HepG2 (cell line): ENCODE results near the gene LSM14B. TPM values are rescaled to one million over a fixed set of nuclear protein-coding genes. Genes with fewer than 3 reads are reported as not detected.

Experiments
- AGO2 ChIP-seq: fragments of 200-400 bp; formaldehyde crosslinking; optimal IDR thresholded peaks from 2 replicates; pipeline ENCODE3; 2017; ENCODE audit warnings: mild to moderate bottlenecking, low read depth, low read length, moderate library complexity
- AKAP8 ChIP-seq: sonication (generic); formaldehyde crosslinking; IDR thresholded peaks from 2 replicates; pipeline ENCODE4 v1.5.1; 2020; ENCODE audit warnings: mild to moderate bottlenecking, missing genetic modification reagents
- ATF7 ChIP-seq, 2 experiments: fragments of 450-650 bp in 1 of 2; sonication (generic) in 1 of 2; formaldehyde crosslinking in 1 of 2; IDR thresholded peaks; 2 replicates each; pipeline versions ENCODE4 v1.4.0 to v1.6.1; 2016 to 2020; ENCODE audit warnings: antibody characterized with exemption in 1 of 2, mild to moderate bottlenecking in 1 of 2, missing genetic modification reagents in 1 of 2
- FLYWCH1 ChIP-seq: sonication (generic); formaldehyde crosslinking; IDR thresholded peaks from 2 replicates; pipeline ENCODE4 v1.8.1; 2023; ENCODE audit warnings: mild to moderate bottlenecking, missing genetic modification reagents
- GABPA ChIP-seq, 2 experiments: IDR thresholded peaks; 2 replicates each; pipeline ENCODE4 v1.6.1; 2011 to 2016; ENCODE audit warnings: low read depth in 2 of 2, low read length in 1 of 2, missing biosample characterization in 1 of 2, missing genetic modification characterization in 1 of 2
- GATA4 ChIP-seq: sonication (generic); IDR thresholded peaks from 2 replicates; pipeline ENCODE4 v1.6.1; 2016; ENCODE audit warnings: antibody characterized with exemption, low read depth, borderline replicate concordance
- GATAD1 ChIP-seq: IDR thresholded peaks from 2 replicates; pipeline ENCODE4 v1.6.1; 2016; ENCODE audit warnings: missing genetic modification reagents, missing compliant biosample characterization
- MEIS2 ChIP-seq: sonication (generic); formaldehyde crosslinking; IDR thresholded peaks from 2 replicates; pipeline ENCODE4 v1.9.0; 2021; ENCODE audit warnings: mild to moderate bottlenecking, missing genetic modification reagents
- MXD1 ChIP-seq: sonication (generic); formaldehyde crosslinking; IDR thresholded peaks from 2 replicates; pipeline ENCODE4 v1.4.0; 2020; ENCODE audit warnings: mild to moderate bottlenecking, missing genetic modification reagents
- NONO ChIP-seq, 2 experiments: fragments of 450-650 bp in 1 of 2; sonication (generic) in 1 of 2; formaldehyde crosslinking in 1 of 2; IDR thresholded peaks in 1 of 2; conservative IDR thresholded peaks in 1 of 2; 2 replicates each; pipeline versions ENCODE4 v1.6.1 to v1.8.0; 2017 to 2022; ENCODE audit warnings: mild to moderate bottlenecking in 1 of 2, missing genetic modification reagents in 1 of 2, moderate library complexity in 1 of 2
- SMARCE1 ChIP-seq: fragments of 450-650 bp; IDR thresholded peaks from 2 replicates; pipeline ENCODE4 v1.6.1; 2017; ENCODE audit warnings: borderline replicate concordance
- SRSF9 ChIP-seq: fragments of 200-400 bp; formaldehyde crosslinking; IDR thresholded peaks from 2 replicates; pipeline ENCODE4 v1.6.1; 2018; ENCODE audit warnings: borderline replicate concordance, mild to moderate bottlenecking, low read depth, low read length; ENCODE audit not compliant: insufficient read depth, poor library complexity, severe bottlenecking
- STAT6 ChIP-seq: sonication (generic); formaldehyde crosslinking; IDR thresholded peaks from 2 replicates; pipeline ENCODE4 v1.4.0; 2020; ENCODE audit warnings: missing genetic modification reagents, mild to moderate bottlenecking, borderline replicate concordance
- ZBTB39 ChIP-seq: sonication (generic); formaldehyde crosslinking; IDR thresholded peaks from 2 replicates; pipeline ENCODE4 v1.5.0; 2020; ENCODE audit warnings: missing genetic modification reagents
- ZFP36L1 ChIP-seq: sonication (generic); formaldehyde crosslinking; IDR thresholded peaks from 2 replicates; pipeline ENCODE4 v1.8.0; 2022; ENCODE audit warnings: mild to moderate bottlenecking, missing genetic modification reagents, moderate library complexity
- ZFP62 ChIP-seq: sonication (generic); formaldehyde crosslinking; IDR thresholded peaks from 2 replicates; pipeline ENCODE4 v1.4.0; 2020; ENCODE audit warnings: missing genetic modification reagents
- ZNF121 ChIP-seq: sonication (generic); formaldehyde crosslinking; IDR thresholded peaks from 2 replicates; pipeline ENCODE4 v1.5.0; 2020; ENCODE audit warnings: mild to moderate bottlenecking, missing genetic modification reagents
- ZNF335 ChIP-seq: sonication (generic); formaldehyde crosslinking; IDR thresholded peaks from 2 replicates; pipeline ENCODE4 v1.4.0; 2020; ENCODE audit warnings: missing genetic modification reagents
- ZNF530 ChIP-seq: sonication (generic); formaldehyde crosslinking; IDR thresholded peaks from 2 replicates; pipeline ENCODE4 v1.5.0; 2020; ENCODE audit warnings: low read depth, mild to moderate bottlenecking, missing genetic modification reagents
- ZNF605 ChIP-seq: sonication (generic); formaldehyde crosslinking; IDR thresholded peaks from 2 replicates; pipeline ENCODE4 v1.8.0; 2022; ENCODE audit warnings: mild to moderate bottlenecking, missing genetic modification reagents
- ZNF616 ChIP-seq: sonication (generic); formaldehyde crosslinking; IDR thresholded peaks from 2 replicates; pipeline ENCODE4 v1.5.0; 2020; ENCODE audit warnings: low read depth, mild to moderate bottlenecking, missing genetic modification reagents
- ZNF7 ChIP-seq: IDR thresholded peaks from 2 replicates; pipeline ENCODE4 v1.6.1; 2016; ENCODE audit warnings: missing biosample characterization, missing genetic modification reagents
- ZSCAN9 ChIP-seq: IDR thresholded peaks from 2 replicates; pipeline ENCODE4 v1.6.1; 2016; ENCODE audit warnings: borderline replicate concordance
- polyA plus RNA-seq, 8 experiments: library from polyadenylated mRNA; depleted of rRNA in 3 of 8; stranded (reverse) in 7 of 8; unstranded in 1 of 8; fragments of >200 nt; fragmentation: Illumina TruSeq in 4 of 8; extraction: Trizol in 4 of 8; gene quantifications; 2 replicates each; pipeline versions ENCODE4 v1.2.1 to v1.2.3, GENCODE V29; 2011 to 2016; ENCODE audit warnings: low read depth in 4 of 8, missing spikeins in 1 of 8, mixed read lengths in 1 of 8; ENCODE audit not compliant: insufficient read depth in 1 of 8
- total RNA-seq, 5 experiments: library from RNA; depleted of rRNA; stranded (reverse); fragments of >200 nt; fragmentation: Illumina TruSeq; extraction: Trizol; gene quantifications; 2 replicates each; pipeline ENCODE4 v1.2.3, GENCODE V29; 2016; ENCODE audit warnings: low read depth in 1 of 5

Gene LSM14B
- total and polyA plus RNA-seq, 2 of the 13 experiments (the other 11 are each of a cell fraction or from before 2014, with no cell fraction given): 43.3 to 79.2 TPM

GRCh38 chr20:62131560-62132320 lies 9.5 kb downstream of the LSM14B start (continued):
- TF ChIP-seq ZNF605 (CRISPR knock-in tag): no peak
- TF ChIP-seq SRSF9: no peak
- TF ChIP-seq ZFP62 (CRISPR knock-in tag): no peak
- TF ChIP-seq ZSCAN9 (CRISPR knock-in tag): no peak
- no peak for TF ChIP-seq ZBTB39
- 0 out of 2 replicates have a peak, but pooled peaks have one; percentile 41 for TF ChIP-seq MXD1
- TF ChIP-seq STAT6 (CRISPR knock-in tag): no peak
- TF ChIP-seq ZNF616 (CRISPR knock-in tag): no peak
- no peak for TF ChIP-seq GATA4
- no peak for TF ChIP-seq NONO (IDR thresholded peaks at IDR 0.05)
- TF ChIP-seq NONO (CRISPR knock-in tag; conservative IDR thresholded peaks at IDR 0.05): no peak
- no peak for TF ChIP-seq ATF7 (IDR thresholded peaks at IDR 0.05)
- peak; percentile 20; the same call in 1 of the 2 replicates for TF ChIP-seq ATF7 (CRISPR knock-in tag; IDR thresholded peaks at IDR 0.05)
- no peak for TF ChIP-seq ZNF121
- TF ChIP-seq ZNF530 (CRISPR knock-in tag): no peak
- no peak for TF ChIP-seq SMARCE1
- TF ChIP-seq ZFP36L1 (CRISPR knock-in tag): no peak
- no peak for TF ChIP-seq ZNF7 (CRISPR knock-in tag)
- TF ChIP-seq GATAD1 (CRISPR knock-in tag): no peak
- no peak for TF ChIP-seq AKAP8 (CRISPR knock-in tag)
- TF ChIP-seq AGO2: peak; percentile 51
- no peak for TF ChIP-seq ZNF335 (CRISPR knock-in tag)
- TF ChIP-seq GABPA (IDR thresholded peaks at IDR 0.05; ENCODE audit: low read depth, low read length): no peak
- no peak for TF ChIP-seq GABPA (CRISPR knock-in tag; IDR thresholded peaks at IDR 0.05; ENCODE audit: low read depth)
- no peak for TF ChIP-seq FLYWCH1
- no peak for TF ChIP-seq MEIS2 (CRISPR knock-in tag)
- TF ChIP-seq, all 625 proteins: peak for 10
